GM19467 (cell line): ENCODE data around the gene PDIA5.
"Not testable (repeated sequence)": the region's sequence is repeated elsewhere in the genome, so short reads cannot be mapped to it uniquely, and the experiment has no call there.

Source experiments
- ATAC-seq: cut with Tn5 transposase; IDR thresholded peaks from one replicate; pipeline ENCODE4 v1.9.1; 2021; ENCODE audit warnings: mild to moderate bottlenecking, moderate library complexity; ENCODE audit not compliant: unreplicated experiment

The PDIA5 gene

DNA sequence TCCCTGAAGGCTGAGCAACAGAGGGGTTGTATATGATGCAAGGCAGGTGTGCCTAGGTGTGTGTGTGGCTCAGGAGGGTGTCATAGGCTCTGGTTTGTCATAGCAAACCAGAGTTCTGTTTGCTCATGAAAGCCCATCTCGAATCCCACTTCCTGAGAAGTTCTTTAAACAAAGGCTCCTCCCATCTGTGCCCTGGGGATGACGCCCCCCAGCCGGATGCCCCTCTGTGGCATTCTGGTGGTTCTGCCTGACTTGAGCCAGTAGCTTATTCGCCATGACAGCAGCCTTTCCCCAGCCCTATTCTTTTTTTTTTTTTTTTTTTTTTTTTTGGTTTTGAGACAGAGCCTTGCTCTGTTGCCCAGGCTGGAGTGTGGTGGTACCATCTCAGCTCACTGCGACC, 45.4 kb downstream of the PDIA5 start:
- ATAC-seq, result no peak

DNA sequence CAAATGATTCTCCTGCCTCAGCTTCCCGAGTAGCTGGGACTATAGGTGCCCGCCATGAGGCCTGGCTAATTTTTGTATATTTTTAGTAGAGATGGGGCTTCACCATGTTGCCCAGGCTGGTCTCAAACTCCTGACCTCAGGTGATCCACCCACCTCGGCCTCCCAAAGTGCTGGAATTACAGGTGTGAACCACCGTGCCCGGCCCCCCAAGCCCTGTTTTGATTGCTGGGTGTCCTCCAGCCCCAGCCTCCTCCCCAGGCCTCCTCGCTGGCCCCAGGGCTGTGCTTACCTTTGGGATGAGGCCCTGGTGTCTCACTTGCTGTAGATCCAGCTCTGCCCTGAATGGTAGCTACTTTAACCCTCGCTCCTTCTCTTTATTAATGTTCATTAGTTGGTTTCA, 45.8 kb downstream of the PDIA5 start:
- not testable (repeated sequence) for ATAC-seq

DNA sequence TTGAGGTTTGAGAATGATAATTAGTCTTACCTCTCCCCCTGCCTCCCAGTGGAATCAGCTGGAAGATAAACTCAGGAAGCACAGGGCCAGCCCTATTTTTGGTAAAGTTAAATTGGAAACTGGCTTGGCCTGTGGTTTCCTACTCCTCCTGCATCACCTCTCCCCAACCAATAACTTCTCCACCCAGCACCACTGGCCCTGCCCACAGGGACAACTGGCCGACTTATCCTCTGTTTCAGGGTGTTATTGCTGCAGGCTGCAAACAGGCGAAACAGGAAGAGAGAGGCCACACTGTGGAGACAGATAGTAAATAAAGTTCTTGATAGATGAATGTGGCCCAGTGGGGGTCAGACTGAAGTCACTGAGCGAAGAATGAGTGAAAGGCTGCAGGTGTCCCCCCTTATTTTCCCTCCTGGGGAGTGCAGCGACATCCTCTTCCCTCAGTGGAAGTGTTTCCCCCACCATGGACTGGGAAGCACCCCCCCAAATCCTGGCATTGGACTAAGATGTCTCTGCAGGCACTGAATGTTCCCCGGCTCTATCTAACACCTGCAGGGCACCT, 47.1 kb downstream of the PDIA5 start:
- no peak for ATAC-seq

DNA sequence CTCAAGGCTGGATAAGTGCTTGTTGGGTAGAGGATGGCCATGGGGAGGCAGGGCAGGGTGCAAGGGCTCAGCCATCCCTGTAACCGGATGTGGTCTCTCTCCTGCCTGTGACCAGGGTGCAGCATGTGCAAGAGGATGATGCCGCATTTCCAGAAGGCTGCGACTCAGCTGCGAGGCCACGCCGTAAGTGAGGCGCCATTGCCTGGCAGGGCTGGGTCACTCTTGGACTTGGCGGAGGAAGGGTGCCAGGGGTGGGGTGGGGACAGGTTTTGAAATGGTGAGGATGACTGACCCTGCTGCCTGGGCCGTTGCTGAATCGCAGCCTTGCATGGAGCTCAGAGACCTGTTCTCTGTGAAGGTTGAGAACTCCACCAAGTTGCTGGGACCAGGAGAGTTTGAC, 49.3 kb downstream of the PDIA5 start:
- ATAC-seq, result no peak

DNA sequence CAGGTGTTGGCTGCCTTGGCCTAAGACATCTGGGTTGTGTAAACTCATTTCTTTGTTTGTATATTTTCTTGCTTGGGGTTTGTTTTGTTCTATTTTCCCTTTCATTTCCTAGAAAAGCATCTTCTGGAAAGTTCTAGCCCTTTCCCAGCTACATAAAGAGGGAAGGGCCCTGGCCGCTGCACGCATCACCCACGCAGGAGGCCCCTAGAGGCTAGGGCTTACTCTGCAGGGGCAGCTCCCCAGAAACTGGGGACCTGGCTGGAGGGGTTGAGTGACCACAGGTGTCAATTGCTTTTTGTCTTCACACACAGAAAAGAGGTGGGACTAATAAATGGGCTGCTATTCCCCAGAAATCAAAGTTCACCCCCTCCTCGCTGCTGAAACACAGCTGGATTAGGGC, 52.6 kb downstream of the PDIA5 start:
- ATAC-seq, result no peak

DNA sequence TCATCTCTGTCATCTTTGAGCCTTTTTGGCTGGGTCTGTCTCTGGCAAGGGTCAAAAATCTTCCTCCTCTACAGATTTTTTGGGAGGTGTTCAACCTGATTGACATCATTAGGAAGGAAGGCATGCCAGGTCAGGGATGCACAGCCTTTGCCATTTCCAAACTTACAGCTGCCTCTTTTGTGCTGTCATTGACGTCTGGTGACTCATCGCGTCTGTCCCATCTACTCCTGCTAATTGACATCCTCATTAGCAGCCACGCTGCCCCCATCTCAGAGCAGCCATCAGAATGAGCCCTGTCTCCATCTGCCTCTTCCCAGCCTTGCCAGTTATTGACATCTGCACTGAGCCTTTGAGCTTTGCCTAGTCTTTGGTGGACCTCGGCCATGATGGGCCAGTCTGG, 53.0 kb downstream of the PDIA5 start:
- ATAC-seq, result no peak

DNA sequence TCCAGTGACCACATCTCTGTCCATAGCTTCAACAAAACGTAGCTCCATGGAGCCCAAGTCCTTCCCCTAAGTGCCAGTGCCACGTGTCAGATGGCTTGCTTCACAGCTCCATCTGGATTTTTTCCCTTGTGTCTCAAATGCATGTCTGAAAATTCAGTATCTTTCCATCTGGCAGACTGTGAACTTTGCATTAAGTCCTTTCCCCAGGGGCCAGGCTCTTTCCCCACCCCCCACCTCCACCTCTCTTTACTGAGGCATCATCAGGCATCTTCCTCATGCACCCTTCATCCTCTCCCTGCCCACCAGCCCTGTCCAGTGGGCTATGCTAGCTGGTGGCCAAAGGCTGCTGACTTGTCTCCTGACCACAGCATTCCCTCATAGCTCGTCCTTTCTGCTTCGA, 53.7 kb downstream of the PDIA5 start:
- no peak for ATAC-seq

DNA sequence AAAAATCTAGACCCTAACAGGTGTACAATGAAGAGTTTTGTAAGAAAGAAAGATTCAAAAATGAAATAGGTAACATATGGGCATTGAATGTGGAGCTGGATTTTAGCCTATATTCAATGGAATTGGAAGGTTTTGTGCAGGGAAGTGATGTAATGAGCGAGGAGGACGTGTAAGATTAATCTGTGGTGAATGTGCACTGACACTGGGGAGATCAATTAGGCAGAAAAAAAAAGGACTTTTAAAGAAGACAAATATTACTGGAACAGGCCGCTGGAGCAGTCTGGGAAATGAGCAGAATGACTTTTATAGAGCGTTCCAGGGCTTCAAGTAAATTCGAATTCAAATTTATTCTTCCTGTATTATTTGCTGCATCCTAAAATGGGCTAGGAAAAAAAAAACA, 55.2 kb downstream of the PDIA5 start:
- no peak for ATAC-seq

DNA sequence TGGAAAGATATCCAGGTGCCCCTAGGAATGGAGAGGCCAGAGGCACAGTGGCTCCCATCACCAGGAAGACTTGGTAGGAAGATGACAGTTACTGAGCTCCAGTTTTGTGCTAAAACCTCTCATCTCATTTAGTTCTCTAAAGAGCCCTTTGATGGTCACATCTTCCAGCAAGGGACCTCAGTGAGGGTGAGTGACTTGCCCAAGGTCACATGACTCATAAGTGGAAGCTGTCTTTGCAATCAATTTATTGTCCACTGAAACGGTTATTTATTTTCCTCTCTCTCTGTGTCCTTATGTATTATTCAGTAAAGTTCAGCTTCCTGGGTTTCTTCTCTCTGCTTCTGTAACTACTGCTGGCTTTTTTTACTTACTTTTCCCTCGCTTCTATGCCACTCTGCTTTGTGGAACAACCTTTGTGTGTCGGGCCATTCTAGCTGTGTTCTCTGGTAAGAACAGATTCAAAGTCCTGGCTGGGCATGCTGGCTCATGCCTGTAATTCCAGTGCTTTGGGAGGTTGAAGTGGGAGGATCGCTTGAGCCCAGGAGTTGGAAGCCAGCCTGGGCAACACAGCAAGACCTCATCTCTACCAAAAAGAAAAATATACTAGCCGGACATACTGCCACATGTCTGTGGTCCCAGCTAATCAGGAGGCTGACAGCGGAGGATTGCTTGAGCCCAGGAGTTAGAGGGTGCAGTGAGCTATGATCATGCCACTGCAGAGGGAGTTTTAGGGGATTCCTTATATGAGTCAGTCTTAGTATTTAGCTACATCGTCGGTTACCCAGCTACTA, 55.9 kb downstream of the PDIA5 start:
- no peak for ATAC-seq

DNA sequence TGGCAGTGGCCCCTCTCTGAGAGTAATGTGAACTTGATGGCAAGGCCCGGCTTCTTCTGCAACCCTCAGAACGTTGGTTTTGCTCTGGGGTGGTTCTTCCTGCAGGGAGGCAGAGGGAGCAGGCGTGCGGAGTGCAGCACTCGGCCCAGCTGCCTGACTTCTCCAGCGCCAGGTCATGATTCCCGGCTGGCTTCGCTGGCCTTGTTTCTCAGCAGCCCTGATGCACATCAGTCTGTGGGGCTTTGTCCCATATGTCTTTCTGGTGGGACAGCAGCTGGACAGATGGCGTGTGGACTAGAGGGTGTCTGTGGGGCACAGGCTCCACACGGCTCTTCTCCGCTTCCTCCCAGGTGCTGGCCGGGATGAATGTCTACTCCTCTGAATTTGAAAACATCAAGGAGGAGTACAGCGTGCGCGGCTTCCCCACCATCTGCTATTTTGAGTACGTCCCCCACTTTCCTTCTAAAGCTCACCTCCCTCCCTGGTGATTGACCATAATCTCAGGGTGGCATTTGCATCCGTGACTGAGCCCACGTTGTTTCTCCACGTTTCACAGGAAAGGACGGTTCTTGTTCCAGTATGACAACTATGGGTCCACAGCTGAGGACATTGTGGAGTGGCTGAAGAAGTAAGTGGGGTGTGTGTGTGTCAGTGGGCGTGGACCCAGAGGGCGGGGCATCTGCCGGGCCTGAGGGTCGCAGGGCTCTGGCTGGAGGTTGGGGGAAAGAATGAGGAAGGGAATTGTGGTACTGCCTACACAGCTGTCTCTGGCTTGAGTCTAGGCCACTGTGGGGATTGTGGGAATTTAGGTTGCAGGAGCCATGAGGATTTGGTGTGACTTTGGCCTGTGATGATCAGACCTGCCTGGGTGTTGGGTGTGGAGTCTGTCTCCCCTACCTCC, 57.1 kb downstream of the PDIA5 start:
- no peak for ATAC-seq

DNA sequence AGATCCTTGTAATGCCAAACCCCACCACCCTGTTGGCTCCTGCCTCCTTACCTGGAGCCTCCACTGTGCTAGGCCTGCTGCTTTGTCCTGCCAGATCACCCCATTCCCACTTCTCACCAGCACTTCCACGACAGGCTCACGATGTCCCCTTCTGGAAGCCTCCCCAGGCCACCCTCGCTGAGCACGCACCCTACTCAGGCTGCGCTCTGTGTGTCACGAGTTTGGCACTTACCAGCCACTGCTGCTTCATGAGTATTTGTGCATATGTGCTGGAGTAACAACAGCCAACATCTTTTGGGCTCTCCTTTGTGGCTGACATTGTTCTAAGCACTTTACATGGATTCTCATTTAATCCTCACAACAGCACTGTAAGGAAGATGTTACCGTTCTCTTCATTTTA, 58.1 kb downstream of the PDIA5 start:
- ATAC-seq, result no peak

DNA sequence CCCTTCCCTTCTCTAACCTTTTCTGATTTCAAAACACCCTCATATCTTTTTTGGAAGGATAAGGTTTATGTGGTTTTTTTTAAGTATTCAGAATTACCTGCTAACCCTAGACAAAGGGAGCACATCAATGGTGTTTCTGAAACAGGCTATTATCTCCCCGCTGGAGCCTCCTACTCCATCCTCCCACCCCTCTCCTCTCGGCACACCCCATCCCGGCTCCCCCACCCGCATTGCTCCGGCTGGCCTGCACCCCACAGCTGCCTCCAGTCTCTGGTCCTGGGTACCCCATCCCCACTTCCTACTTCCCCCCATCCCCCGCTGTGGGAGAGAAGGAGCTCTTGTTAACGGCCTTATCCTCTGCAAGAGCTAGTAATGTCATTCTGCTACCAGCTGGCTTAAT, 59.2 kb downstream of the PDIA5 start:
- ATAC-seq, result no peak

DNA sequence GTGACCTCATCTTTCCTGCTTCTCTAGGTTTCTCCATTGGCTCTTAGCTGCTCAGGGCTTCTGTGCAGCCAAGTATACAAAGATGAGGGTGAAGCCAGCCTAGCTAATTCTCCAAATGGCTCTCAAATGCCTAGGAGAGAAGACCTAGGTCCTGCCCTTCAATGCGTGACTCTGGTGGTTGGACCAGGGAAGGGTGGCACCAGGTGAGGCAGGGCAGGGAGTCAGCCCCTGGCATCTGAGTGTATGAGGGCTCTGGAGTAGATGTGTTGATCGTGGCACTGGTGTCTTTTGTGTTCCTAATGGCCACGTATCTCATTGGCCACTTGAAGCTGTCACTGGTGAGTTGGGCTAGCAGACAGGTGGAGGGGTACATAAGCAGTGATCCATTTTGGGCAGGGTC, 59.8 kb downstream of the PDIA5 start:
- ATAC-seq, result no peak

DNA sequence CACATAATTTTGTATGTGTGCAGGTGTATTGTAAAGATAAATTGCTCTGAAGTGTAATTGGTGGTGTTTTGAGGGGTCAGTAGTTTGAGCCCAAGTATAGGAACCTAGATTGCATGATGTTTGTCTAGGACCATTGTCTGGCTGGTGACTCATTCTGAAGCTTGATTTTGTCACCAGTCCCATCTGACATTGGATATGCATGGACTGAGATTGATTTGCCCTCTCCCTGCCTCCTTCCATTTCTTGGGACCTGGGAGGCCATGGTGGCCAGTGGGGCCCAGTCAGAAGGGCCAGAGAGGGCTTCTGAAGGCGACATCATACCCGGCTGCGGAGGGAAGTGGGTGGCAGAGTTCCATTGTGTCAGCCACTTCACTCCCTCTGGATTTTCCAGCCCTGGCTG, 62.3 kb downstream of the PDIA5 start:
- no peak for ATAC-seq

DNA sequence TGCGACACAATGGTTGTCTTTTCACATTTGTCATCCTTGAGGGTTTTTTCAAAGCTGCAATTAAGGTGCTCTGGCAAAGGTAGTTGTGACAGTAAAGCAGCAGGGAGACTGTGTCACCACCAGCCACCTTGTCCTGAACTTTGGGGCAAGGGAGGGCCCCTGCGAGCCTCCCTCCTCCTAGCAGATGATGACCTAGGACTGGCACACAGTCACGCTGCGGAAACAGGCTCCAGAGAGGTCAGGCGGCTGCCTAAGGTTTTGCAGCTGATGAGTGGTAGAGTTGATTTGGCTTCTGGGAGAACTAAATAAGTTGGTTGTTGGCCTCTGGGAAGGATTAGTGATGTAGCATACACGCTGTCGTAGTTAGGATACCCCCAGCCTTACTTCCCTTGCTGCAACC, 62.7 kb downstream of the PDIA5 start:
- no peak for ATAC-seq

DNA sequence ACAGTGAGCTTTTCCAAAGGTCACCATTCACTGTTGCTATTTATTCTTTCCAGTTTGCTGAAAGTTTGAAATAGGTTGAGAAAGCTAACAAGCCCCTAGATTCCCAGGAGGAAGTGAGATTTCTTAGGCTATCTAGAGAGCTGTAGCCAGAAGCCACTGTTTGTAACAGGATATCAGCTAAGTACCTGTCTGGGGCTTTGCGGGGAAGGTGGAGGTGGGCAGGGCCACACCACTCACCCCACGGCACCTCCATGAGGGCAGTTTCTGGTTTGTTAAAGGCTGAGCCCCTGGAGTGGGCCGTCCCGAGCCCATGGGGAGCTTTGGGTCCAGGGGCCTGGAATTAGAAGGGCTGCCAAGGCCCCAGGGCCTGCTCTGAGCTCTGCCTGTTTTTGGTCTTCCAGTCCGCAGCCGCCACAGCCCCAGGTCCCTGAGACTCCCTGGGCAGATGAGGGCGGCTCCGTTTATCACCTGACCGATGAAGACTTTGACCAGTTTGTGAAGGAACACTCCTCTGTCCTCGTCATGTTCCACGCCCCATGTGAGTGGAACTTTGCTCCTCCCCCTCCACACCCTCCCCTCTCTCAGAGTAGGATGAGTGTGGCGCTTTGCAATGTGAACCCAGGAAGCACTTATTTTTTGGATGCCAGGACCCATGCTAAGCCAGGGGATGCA, 63.4 kb downstream of the PDIA5 start:
- ATAC-seq, result no peak

DNA sequence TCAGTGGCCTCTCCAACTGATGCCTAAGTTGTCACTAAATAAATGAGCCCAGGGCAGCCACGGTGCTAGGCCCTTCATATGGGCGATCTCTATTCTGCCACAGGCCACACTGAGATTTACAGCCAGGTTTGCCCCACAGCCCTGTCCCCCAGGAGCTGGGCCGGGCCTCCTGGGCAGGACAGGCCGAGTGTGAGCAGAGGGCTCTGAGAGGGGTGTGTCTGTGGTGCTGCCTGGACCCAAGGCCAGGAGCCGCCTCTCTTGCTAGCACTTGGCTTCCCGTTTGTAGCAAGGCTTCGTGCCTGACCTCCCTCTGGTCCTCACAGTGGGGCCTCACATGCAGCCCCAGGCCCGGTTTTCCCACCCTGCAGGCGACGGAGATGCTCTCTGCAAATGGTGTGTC, 67.8 kb downstream of the PDIA5 start:
- no peak for ATAC-seq

DNA sequence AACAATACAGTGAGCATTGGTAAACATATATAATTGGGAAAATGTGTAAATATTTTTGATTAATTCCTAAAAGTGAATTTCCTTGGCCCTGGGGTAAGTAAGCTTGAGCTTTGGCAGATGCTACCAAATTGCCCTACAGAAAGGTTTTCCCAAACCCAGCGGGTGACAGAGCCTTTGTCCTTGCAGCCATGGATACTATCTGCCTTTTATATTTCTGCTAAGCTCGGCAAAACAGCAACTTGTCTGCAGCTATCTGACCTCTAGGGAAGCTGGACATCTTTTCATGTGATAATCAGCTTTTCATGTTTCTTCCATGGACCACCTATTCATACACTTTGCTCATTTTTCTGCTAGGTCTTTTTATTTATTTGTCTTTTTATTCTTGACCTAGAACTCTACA, 70.2 kb downstream of the PDIA5 start:
- no peak for ATAC-seq

DNA sequence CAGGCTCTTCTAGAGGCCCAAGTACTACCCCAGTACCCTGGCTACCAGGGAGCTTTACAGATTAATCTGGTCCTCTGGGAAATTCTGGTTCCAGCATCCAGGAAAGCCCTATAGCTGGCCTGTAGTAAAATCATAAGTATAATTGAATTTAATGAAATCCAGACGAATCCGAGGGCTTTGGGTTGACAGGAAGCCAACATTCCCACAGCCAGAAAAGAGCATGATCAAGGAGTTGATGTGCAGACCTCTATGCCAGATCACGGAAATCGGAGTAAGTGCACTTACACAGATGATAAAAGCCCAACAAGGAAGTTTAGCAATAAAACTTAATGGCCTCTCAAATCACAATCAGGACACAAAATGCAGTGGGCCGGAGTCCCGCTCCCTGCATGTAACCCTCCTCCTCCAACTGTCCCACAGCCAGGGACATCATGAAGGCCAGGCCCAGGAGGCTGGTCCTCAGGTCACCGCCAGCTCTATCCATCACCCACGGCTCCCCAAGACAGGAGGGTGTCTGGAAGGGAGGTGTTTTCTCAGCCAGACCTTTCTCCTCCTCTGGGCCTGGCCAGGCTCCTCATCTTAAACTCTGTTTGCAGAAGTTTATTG, 72.1 kb downstream of the PDIA5 start:
- no peak for ATAC-seq

DNA sequence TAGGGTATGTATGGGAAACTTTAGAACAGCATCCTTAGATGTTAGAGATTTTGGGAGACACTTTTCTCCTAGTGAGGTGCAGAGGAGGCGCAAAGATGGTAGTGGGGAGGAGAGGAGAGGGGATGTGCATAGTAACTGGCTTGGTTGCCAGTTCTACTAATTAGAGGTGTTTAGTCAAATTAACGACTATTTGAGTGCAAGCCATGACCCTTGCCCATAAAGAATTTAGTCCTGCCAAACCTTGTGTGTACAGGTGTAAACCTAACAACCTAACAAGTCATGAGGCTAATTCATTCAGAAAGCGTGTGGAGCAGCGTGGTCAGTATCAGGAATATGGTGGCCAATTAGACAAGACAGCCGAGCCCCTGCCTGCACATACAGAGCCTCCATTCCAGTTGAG, 72.7 kb downstream of the PDIA5 start:
- no peak for ATAC-seq

DNA sequence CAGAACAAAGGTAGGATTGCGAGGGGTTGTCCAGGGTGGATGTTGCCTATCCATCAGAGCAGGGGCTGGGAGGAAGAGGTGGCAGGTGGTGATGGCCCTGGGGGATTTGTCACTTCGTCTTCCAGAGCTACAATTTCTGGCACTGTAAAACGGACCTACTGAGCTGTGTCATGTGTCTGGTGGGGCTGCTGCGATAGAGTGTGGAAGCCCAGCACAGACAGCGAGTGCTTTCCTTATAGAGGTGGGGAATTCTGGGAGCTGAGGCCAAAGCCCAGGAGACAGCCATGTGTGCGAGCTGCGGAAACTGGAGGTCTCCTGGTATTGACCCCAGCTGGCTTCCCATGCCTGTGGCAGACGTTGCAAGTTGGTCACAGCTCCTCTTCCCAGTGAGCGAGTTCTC, 73.7 kb downstream of the PDIA5 start:
- ATAC-seq, result no peak
